ENCODE results near the gene CTCF.

DNA sequence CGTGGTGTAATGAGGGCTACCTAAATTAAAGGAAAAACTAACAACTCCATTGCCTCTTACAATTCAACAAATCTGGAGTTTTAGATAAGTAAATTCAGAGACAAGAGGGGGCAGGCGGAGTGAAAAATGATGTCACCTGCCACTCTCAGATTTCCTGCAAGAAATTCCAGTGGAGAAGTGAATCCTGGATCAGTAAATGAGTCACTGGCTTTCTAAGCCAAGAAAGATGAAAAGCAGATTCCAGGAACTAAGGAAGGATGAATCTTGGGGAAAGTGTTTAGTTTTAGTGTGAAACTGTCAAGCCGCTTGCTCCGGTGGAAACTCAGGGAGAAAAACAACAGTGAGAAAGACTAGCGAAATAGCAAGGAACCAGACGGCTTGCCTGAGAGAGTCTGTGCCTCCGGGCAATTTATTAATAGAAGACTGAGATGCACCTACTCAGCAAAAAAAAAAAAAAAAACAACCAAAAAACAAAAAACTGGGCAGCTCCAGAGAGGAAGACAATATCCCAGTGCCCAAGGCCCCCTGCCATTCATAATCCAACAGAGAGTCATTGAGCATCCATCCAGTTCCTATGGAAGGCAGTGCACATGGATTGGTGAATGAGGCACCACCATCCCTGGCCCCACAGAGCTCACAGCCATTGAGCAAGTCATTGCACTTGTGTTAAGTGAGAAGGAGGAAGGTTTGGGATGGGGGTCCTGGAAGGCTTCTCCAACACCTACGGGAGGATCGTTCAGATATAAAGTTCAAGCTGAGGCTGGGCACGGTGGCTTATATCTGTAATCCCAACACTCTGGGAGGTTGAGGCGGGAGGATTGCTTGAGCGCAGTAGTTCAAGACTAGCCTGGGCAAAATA, 45.8 kb upstream of the CTCF start:
- TF ChIP-seq, protein P1, sequence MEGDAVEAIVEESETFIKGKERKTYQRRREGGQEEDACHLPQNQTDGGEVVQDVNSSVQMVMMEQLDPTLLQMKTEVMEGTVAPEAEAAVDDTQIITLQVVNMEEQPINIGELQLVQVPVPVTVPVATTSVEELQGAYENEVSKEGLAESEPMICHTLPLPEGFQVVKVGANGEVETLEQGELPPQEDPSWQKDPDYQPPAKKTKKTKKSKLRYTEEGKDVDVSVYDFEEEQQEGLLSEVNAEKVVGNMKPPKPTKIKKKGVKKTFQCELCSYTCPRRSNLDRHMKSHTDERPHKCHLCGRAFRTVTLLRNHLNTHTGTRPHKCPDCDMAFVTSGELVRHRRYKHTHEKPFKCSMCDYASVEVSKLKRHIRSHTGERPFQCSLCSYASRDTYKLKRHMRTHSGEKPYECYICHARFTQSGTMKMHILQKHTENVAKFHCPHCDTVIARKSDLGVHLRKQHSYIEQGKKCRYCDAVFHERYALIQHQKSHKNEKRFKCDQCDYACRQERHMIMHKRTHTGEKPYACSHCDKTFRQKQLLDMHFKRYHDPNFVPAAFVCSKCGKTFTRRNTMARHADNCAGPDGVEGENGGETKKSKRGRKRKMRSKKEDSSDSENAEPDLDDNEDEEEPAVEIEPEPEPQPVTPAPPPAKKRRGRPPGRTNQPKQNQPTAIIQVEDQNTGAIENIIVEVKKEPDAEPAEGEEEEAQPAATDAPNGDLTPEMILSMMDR (IDR thresholded peaks at IDR 0.05), result no peak
- TF ChIP-seq POLR2A (IDR thresholded peaks at IDR 0.05) (no peak), EP300 (IDR thresholded peaks at IDR 0.05) (no peak)

All from tibial nerve (tissue), 4 donors.